ENCODE results near the gene CLEC11A.
A peak's percentile ranks its signal among the peaks of the same experiment; 100 is the strongest.

CLEC11A gene

GRCh38 chr19:50697414-50698124 is 25.6 kb upstream of the CLEC11A start:
- H3K4me3 ChIP-seq (ENCODE audit: low read depth, low read length), result no peak overlapping the region
- TF ChIP-seq CTCF (IDR thresholded peaks at IDR 0.05; ENCODE audit: low read depth, low read length), result no peak

GRCh38 chr19:50701367-50701985 is 21.7 kb upstream of the CLEC11A start:
- H3K4me3 ChIP-seq (ENCODE audit: low read depth, low read length), result no peak overlapping the region
- no peak for TF ChIP-seq CTCF (IDR thresholded peaks at IDR 0.05; ENCODE audit: low read depth, low read length)

- no peak overlapping the region for H3K4me3 ChIP-seq (ENCODE audit: low read depth, low read length)
- TF ChIP-seq CTCF (IDR thresholded peaks at IDR 0.05; ENCODE audit: low read depth, low read length), result no peak
These were observed 20.9 kb upstream of the CLEC11A start for GRCh38 chr19:50702158-50702870.

GRCh38 chr19:50702871-50703829 is 20.0 kb upstream of the CLEC11A start:
- TF ChIP-seq CTCF (IDR thresholded peaks at IDR 0.05; ENCODE audit: low read depth, low read length), result no peak

GRCh38 chr19:50703915-50704796 is 19.0 kb upstream of the CLEC11A start:
- 0 out of 2 replicates have a peak, but pooled peaks have one; percentile 1 for TF ChIP-seq CTCF (IDR thresholded peaks at IDR 0.05; ENCODE audit: low read depth, low read length)
- H3K4me3 ChIP-seq (ENCODE audit: low read depth, low read length), result no peak overlapping the region

More at GRCh38 chr19:50702871-50703829, 20.0 kb upstream of the CLEC11A start:
- no peak overlapping the region for H3K4me3 ChIP-seq (ENCODE audit: low read depth, low read length)

GRCh38 chr19:50705422-50706019 is 17.6 kb upstream of the CLEC11A start:
- no peak overlapping the region for H3K4me3 ChIP-seq (ENCODE audit: low read depth, low read length)
- TF ChIP-seq CTCF (IDR thresholded peaks at IDR 0.05; ENCODE audit: low read depth, low read length), result peak; percentile 92
